ENCODE measurements around the gene CARNS1. TPM values are rescaled to one million over a fixed set of nuclear protein-coding genes. Genes with fewer than 3 reads are reported as not detected.

CARNS1 gene
- total RNA-seq, 1 experiment from 2014 or later: 1.1 TPM

GRCh38 chr11:67406969-67407687 is 8.3 kb upstream of the CARNS1 start:
- H3K27ac ChIP-seq (ENCODE audit: insufficient read length, low read depth, low read length): no peak overlapping the region
- H4K91ac ChIP-seq (ENCODE audit: insufficient read length, low read depth, low read length): no peak overlapping the region
- H2BK12ac ChIP-seq (ENCODE audit: insufficient read length, low read depth, low read length): no peak overlapping the region
- no peak overlapping the region for H3T11ph ChIP-seq (ENCODE audit: low read length)
- H3K14ac ChIP-seq (ENCODE audit: insufficient read depth, low read length): no peak overlapping the region
- no peak overlapping the region for H2AFZ ChIP-seq (ENCODE audit: low read length)
- H3K4ac ChIP-seq (ENCODE audit: low read depth, low read length): no peak overlapping the region
- Mint-ChIP-seq H3K27me3 (ENCODE audit: low read depth) (peaks cover 31% of the 10 kb centered on the region), H3K36me3 (ENCODE audit: insufficient read depth in 1 of 3, low read depth in 3 of 3) (no peaks in the 10 kb centered on the region), H3K4me1 (peaks cover 14 to 25% of the 10 kb centered on the region in 2 experiments), H3K4me3 (peak overlapping the region in 1 of 2 experiments; percentile 45; a peak in 1 of 5 replicates), H3K9me3 (no peaks in the 10 kb centered on the region), H3K27ac (no peak overlapping the region; a peak in 1 of 7 replicates)
- no peak overlapping the region for H2AK5ac ChIP-seq (ENCODE audit: insufficient read length, low read length)
- H3K23ac ChIP-seq (ENCODE audit: insufficient read length, low read depth, low read length): no peak overlapping the region
- H3K23me2 ChIP-seq (ENCODE audit: insufficient read length, low read depth, low read length, poor library complexity, severe bottlenecking): no peaks in the 10 kb centered on the region
- no peaks in the 10 kb centered on the region for H3K27me3 ChIP-seq (ENCODE audit: insufficient read depth, low read length)
- no peak overlapping the region for H3K9ac ChIP-seq (ENCODE audit: extremely low read depth, insufficient read length, low read length)
- H3K79me1 ChIP-seq (ENCODE audit: insufficient read depth, low read depth, low read length, poor library complexity, severe bottlenecking): no peaks in the 10 kb centered on the region
- no peak overlapping the region for H3K4me2 ChIP-seq (ENCODE audit: insufficient read depth, insufficient read length, low read length)
- no peak overlapping the region for H2BK15ac ChIP-seq (ENCODE audit: low read depth, low read length)
- no peak overlapping the region for H2BK20ac ChIP-seq (ENCODE audit: low read depth, low read length, poor library complexity, severe bottlenecking)
- DNase-seq: no peak
- H4K20me1 ChIP-seq (ENCODE audit: control insufficient read depth, insufficient read depth, insufficient read length): no peaks in the 10 kb centered on the region
- no peak overlapping the region for H2BK5ac ChIP-seq (ENCODE audit: insufficient read length, low read length)
- no peaks in the 10 kb centered on the region for H3K79me2 ChIP-seq (ENCODE audit: insufficient read depth, low read length)
- H3K18ac ChIP-seq (ENCODE audit: insufficient read length, low read depth, low read length): no peak overlapping the region
- H2BK120ac ChIP-seq (ENCODE audit: low read depth, low read length, poor library complexity, severe bottlenecking): no peak overlapping the region
- no peaks in the 10 kb centered on the region for H3K9me3 ChIP-seq (ENCODE audit: control insufficient read depth, low read depth, low read length)
- H3K4me1 ChIP-seq (ENCODE audit: insufficient read depth, low read length): no peaks in the 10 kb centered on the region
- TF ChIP-seq CTCF (conservative IDR thresholded peaks at IDR 0.05): no peak
- no peak overlapping the region for H4K8ac ChIP-seq (replicated peaks; ENCODE audit: insufficient read length, low read depth, low read length)
- H4K5ac ChIP-seq (ENCODE audit: insufficient read length, low read depth, low read length): no peak overlapping the region
- H3K56ac ChIP-seq (ENCODE audit: insufficient read length, low read depth, low read length): no peak overlapping the region
- WGBS (ENCODE audit: extremely low coverage, insufficient read length, low lambda C conversion rate): no CpG with 5 or more reads among the region's 12 CpGs
